ENCODE data around the gene LRRC43. TPM values are rescaled to one million over a fixed set of nuclear protein-coding genes. Genes with fewer than 3 reads are reported as not detected.

Gene LRRC43
- polyA plus RNA-seq, 3 donors = 0.22 to 0.33 TPM; not detected in 1

- 49% methylated on average over 23 of the region's 23 CpGs for WGBS, 3 donors
Measured at GRCh38 chr12:122205053-122205925, 22.4 kb downstream of the LRRC43 start.

GRCh38 chr12:122206111-122206881 is 23.4 kb downstream of the LRRC43 start:
- H3K27ac ChIP-seq (ENCODE audit: low read depth, low read length) = no peak overlapping the region
- 65 to 74% (median 65%) methylated on average over 26 to 27 of the region's 27 CpGs for WGBS, 3 donors

More at GRCh38 chr12:122205053-122205925, 22.4 kb downstream of the LRRC43 start:
- no peak overlapping the region for H3K27ac ChIP-seq (ENCODE audit: low read depth, low read length)

- WGBS, 3 donors = 85 to 90% (median 85%) methylated on average over 8 of the region's 8 CpGs
Measured at GRCh38 chr12:122206976-122207375, 24.1 kb downstream of the LRRC43 start.

GRCh38 chr12:122207391-122207790 is 24.5 kb downstream of the LRRC43 start:
- 79 to 87% (median 83%) methylated on average over 8 of the region's 8 CpGs for WGBS, 3 donors
- H3K27ac ChIP-seq (ENCODE audit: low read depth, low read length) = no peak overlapping the region

More at GRCh38 chr12:122206976-122207375, 24.1 kb downstream of the LRRC43 start:
- no peak overlapping the region for H3K27ac ChIP-seq (ENCODE audit: low read depth, low read length)

GRCh38 chr12:122208073-122208820 is 25.3 kb downstream of the LRRC43 start:
- 93 to 95% (median 94%) methylated on average over 18 of the region's 18 CpGs for WGBS, 3 donors
- H3K27ac ChIP-seq (ENCODE audit: low read depth, low read length) = no peak overlapping the region

GRCh38 chr12:122215771-122216170 is 32.8 kb downstream of the LRRC43 start:
- no peak overlapping the region for H3K27ac ChIP-seq (ENCODE audit: low read depth, low read length)
- 87 to 89% (median 88%) methylated on average over 5 of the region's 5 CpGs for WGBS, 3 donors

- no peak overlapping the region for H3K27ac ChIP-seq (ENCODE audit: low read depth, low read length)
- 95 to 97% (median 96%) methylated on average over 1 of the region's 1 CpG for WGBS, 3 donors
Measured at GRCh38 chr12:122216445-122216844, 33.5 kb downstream of the LRRC43 start.

- H3K27ac ChIP-seq (ENCODE audit: low read depth, low read length) = peak within 1 kb of the TSS; percentile 84
- 0 to 1% (median 0%) methylated on average over 66 to 74 of the region's 74 CpGs for WGBS, 3 donors
Measured at GRCh38 chr12:122225683-122226365, 42.9 kb downstream of the LRRC43 start, which contains the start of gene DIABLO. Gene DIABLO, minus strand, starts transcription at chr12:122226052. Its CDS starts 38 bp downstream, at chr12:122226014.

GRCh38 chr12:122226366-122227125 is 43.6 kb downstream of the LRRC43 start:
- no peak overlapping the region for H3K27ac ChIP-seq (ENCODE audit: low read depth, low read length)

GRCh38 chr12:122227341-122227740 is 44.4 kb downstream of the LRRC43 start:
- 88 to 92% (median 91%) methylated on average over 17 of the region's 17 CpGs for WGBS, 3 donors

More at GRCh38 chr12:122226366-122227125, 43.6 kb downstream of the LRRC43 start:
- WGBS, 3 donors = 6 to 9% (median 7%) methylated on average over 37 to 55 of the region's 55 CpGs

GRCh38 chr12:122228092-122228491 is 45.2 kb downstream of the LRRC43 start:
- H3K27ac ChIP-seq (ENCODE audit: low read depth, low read length) = no peak overlapping the region
- 85 to 94% (median 92%) methylated on average over 5 of the region's 5 CpGs for WGBS, 3 donors

More at GRCh38 chr12:122227341-122227740, 44.4 kb downstream of the LRRC43 start:
- no peak overlapping the region for H3K27ac ChIP-seq (ENCODE audit: low read depth, low read length)

- no peak overlapping the region for H3K27ac ChIP-seq (ENCODE audit: low read depth, low read length)
- 71 to 73% (median 71%) methylated on average over 6 of the region's 6 CpGs for WGBS, 3 donors
Measured at GRCh38 chr12:122230798-122231197, 47.9 kb downstream of the LRRC43 start.

- no peak overlapping the region for H3K27ac ChIP-seq (ENCODE audit: low read depth, low read length)
- WGBS, 3 donors = 96 to 98% (median 96%) methylated on average over 10 of the region's 10 CpGs
Measured at GRCh38 chr12:122232691-122233090, 49.8 kb downstream of the LRRC43 start.

- no peak overlapping the region for H3K27ac ChIP-seq (ENCODE audit: low read depth, low read length)
- WGBS, 3 donors = 59 to 84% (median 64%) methylated on average over 7 of the region's 7 CpGs
Measured at GRCh38 chr12:122235741-122236140, 52.8 kb downstream of the LRRC43 start.

- 92 to 96% (median 93%) methylated on average over 5 of the region's 5 CpGs for WGBS, 3 donors
- no peak overlapping the region for H3K27ac ChIP-seq (ENCODE audit: low read depth, low read length)
Measured at GRCh38 chr12:122238861-122239260, 55.9 kb downstream of the LRRC43 start.

- 77 to 86% (median 84%) methylated on average over 6 of the region's 6 CpGs for WGBS, 3 donors
Measured at GRCh38 chr12:122243965-122244364, 61.0 kb downstream of the LRRC43 start.

More at GRCh38 chr12:122243965-122244364, 61.0 kb downstream of the LRRC43 start:
- no peak overlapping the region for H3K27ac ChIP-seq (ENCODE audit: low read depth, low read length)

Data from adipose tissue (tissue), 3 donors.